Keratinocyte (primary cell): ENCODE data around the gene WDR33. TPM values are rescaled to one million over a fixed set of nuclear protein-coding genes. Genes with fewer than 3 reads are reported as not detected.

Experiments
- DNase-seq: peaks from one replicate; pipeline ENCODE4 v3.0.0-alpha.2; 2011; ENCODE audit warnings: low read depth, missing footprints, low spot score
- FAIRE-seq: peaks from 2 replicates; lab custom pipeline; 2011; peaks lifted over from hg19 to GRCh38; lab: Jason Lieb, UNC
- H2AFZ ChIP-seq: 2 replicates; pipeline ENCODE4 v1.6.0; 2012; ENCODE audit warnings: low read length, control low read depth, inconsistent platforms; ENCODE audit not compliant: control insufficient read depth
- H3K27ac ChIP-seq: 2 replicates; pipeline ENCODE4 v1.5.1; 2011; ENCODE audit warnings: low read length; ENCODE audit not compliant: control insufficient read depth, insufficient read depth
- H3K27me3 ChIP-seq: 3 replicates; pipeline ENCODE4 v1.6.0; 2011; ENCODE audit warnings: low read length; ENCODE audit not compliant: control insufficient read depth, insufficient read depth; ENCODE audit errors: extremely low read depth
- H3K36me3 ChIP-seq, 2 experiments: 2 replicates in 1 of 2; 3 replicates in 1 of 2; pipeline ENCODE4 v1.5.1; 2011; ENCODE audit warnings: low read length in 2 of 2, mild to moderate bottlenecking in 1 of 2; ENCODE audit not compliant: control insufficient read depth in 2 of 2, insufficient read depth in 2 of 2; ENCODE audit errors: extremely low read depth in 1 of 2
- H3K4me1 ChIP-seq: 3 replicates; pipeline ENCODE4 v1.5.1; 2011; ENCODE audit warnings: low read length; ENCODE audit not compliant: control insufficient read depth, insufficient read depth; ENCODE audit errors: extremely low read depth
- H3K4me2 ChIP-seq: 3 replicates; pipeline ENCODE4 v1.6.0; 2011; ENCODE audit warnings: low read depth, low read length; ENCODE audit not compliant: control insufficient read depth, insufficient read depth; ENCODE audit errors: extremely low read depth
- H3K4me3 ChIP-seq, 3 experiments: fragments of 200-600 bp in 1 of 3; sonication (generic) in 1 of 3; 2 replicates in 2 of 3; 3 replicates in 1 of 3; pipeline ENCODE4 v1.5.1; 2011 to 2016; ENCODE audit warnings: low read length in 3 of 3, mild to moderate bottlenecking in 3 of 3, control low read depth in 2 of 3, inconsistent platforms in 1 of 3, low read depth in 1 of 3, mixed read lengths in 1 of 3, mixed run types in 1 of 3, moderate library complexity in 1 of 3; ENCODE audit not compliant: control insufficient read depth in 2 of 3, insufficient read depth in 2 of 3; ENCODE audit errors: extremely low read depth in 1 of 3
- H3K79me2 ChIP-seq: 2 replicates; pipeline ENCODE4 v1.6.0; 2012; ENCODE audit warnings: low read length; ENCODE audit not compliant: control insufficient read depth, insufficient read depth
- H3K9ac ChIP-seq: 3 replicates; pipeline ENCODE4 v1.6.0; 2011; ENCODE audit warnings: low read length; ENCODE audit not compliant: control insufficient read depth, insufficient read depth; ENCODE audit errors: extremely low read depth
- H3K9me1 ChIP-seq: 3 replicates; pipeline ENCODE4 v1.6.0; 2011; ENCODE audit warnings: low read length; ENCODE audit not compliant: control insufficient read depth, insufficient read depth; ENCODE audit errors: extremely low read depth
- H3K9me3 ChIP-seq: 2 replicates; pipeline ENCODE4 v1.5.1; 2012; ENCODE audit warnings: low read depth, low read length; ENCODE audit not compliant: control insufficient read depth
- H4K20me1 ChIP-seq: 3 replicates; pipeline ENCODE4 v1.6.0; 2011; ENCODE audit warnings: low read length; ENCODE audit not compliant: control insufficient read depth, insufficient read depth; ENCODE audit errors: extremely low read depth
- EZH2 ChIP-seq: IDR thresholded peaks from one replicate; pipeline ENCODE4 v1.6.1; 2012; ENCODE audit warnings: inconsistent platforms, mild to moderate bottlenecking, low read length, moderate library complexity
- dilution Hi-C: fragments of 300-500 bp; cut with MboI; formaldehyde crosslinking; loops from one replicate; pipeline ENCODE4 v1.7.0; 2020; ENCODE audit warnings: low sequenced_read_pairs; ENCODE audit not compliant: extremely low pct_ligation_motif_present
- polyA plus RNA-seq, 5 experiments: library from polyadenylated mRNA; depleted of rRNA in 3 of 5; stranded (reverse) in 3 of 5; stranded (forward) in 1 of 5; unstranded in 1 of 5; fragments of >200 nt; gene quantifications; 1 replicate in 1 of 5; 2 replicates in 3 of 5; 3 replicates in 1 of 5; pipeline versions ENCODE4 v1.2.1 to v1.2.3, GENCODE V29; 2011 to 2012; ENCODE audit warnings: missing spikeins in 2 of 5, low read depth in 1 of 5, low replicate concordance in 1 of 5
- TF ChIP-seq, protein P1 (sequence below), 3 experiments: IDR thresholded peaks in 1 of 3; conservative IDR thresholded peaks in 1 of 3; optimal IDR thresholded peaks in 1 of 3; 2 replicates in 2 of 3; 3 replicates in 1 of 3; pipeline versions ENCODE3 to v1.5.1; 2011; ENCODE audit warnings: low read length in 3 of 3, mild to moderate bottlenecking in 3 of 3, moderate library complexity in 2 of 3, control low read depth in 1 of 3, inconsistent platforms in 1 of 3; ENCODE audit not compliant: insufficient read depth in 2 of 3; ENCODE audit errors: extremely low read depth in 1 of 3

The WDR33 gene
- polyA plus RNA-seq, 1 donor (not counting 4 experiments of a cell fraction or from before 2014, with no cell fraction given) = 44.5 TPM

DNA sequence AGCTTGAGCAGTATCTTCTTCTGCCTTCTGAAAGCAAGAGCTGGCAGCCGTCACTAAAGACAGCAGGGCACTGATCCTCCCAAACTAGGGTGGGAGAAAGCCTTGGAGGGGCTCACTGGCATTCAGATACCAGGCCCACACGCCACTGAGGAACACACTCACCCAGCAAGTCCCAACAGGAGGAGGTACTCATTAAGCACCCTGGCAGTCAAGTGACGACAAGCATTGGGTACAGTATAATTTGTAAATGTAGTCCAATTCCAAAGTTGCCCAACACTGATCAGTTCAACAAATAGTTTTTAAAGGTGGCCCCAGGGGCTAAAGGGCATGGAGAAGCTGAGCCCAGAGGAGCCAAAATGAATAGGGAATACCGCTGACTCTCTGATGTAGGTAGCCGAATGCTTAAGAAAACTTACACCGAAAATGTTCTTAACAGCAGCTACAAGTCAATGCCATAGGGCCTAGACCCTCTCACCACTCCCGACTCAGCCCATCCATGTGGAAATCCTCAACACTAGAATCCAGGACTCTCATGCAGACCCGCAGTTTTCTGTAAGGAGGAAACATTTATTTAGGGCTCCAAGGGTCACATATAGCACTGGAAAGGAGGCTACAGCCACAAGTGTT is 145.6 kb downstream of the WDR33 start:
- Histone ChIP-seq H3K27me3 (peaks cover 38% of the 10 kb centered on the region), H3K36me3 (no peaks in the 10 kb centered on the region), H3K79me2 (no peaks in the 10 kb centered on the region), H2AFZ (no peak overlapping the region), H3K9me3 (no peaks in the 10 kb centered on the region), H3K9me1 (no peaks in the 10 kb centered on the region), H3K27ac (no peak overlapping the region), H4K20me1 (no peaks in the 10 kb centered on the region), H3K9ac (no peak overlapping the region), H3K4me1 (peaks cover 3% of the 10 kb centered on the region), H3K4me3 (no peak overlapping the region), H3K4me2 (no peak overlapping the region)
- DNase-seq (no peak), FAIRE-seq (no peak)
- dilution Hi-C loops = no loop called here
- TF ChIP-seq, protein P1, sequence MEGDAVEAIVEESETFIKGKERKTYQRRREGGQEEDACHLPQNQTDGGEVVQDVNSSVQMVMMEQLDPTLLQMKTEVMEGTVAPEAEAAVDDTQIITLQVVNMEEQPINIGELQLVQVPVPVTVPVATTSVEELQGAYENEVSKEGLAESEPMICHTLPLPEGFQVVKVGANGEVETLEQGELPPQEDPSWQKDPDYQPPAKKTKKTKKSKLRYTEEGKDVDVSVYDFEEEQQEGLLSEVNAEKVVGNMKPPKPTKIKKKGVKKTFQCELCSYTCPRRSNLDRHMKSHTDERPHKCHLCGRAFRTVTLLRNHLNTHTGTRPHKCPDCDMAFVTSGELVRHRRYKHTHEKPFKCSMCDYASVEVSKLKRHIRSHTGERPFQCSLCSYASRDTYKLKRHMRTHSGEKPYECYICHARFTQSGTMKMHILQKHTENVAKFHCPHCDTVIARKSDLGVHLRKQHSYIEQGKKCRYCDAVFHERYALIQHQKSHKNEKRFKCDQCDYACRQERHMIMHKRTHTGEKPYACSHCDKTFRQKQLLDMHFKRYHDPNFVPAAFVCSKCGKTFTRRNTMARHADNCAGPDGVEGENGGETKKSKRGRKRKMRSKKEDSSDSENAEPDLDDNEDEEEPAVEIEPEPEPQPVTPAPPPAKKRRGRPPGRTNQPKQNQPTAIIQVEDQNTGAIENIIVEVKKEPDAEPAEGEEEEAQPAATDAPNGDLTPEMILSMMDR (optimal IDR thresholded peaks at IDR 0.05 in 1 of 3, IDR thresholded peaks at IDR 0.05 in 1 of 3, conservative IDR thresholded peaks at IDR 0.05 in 1 of 3; ENCODE audit: extremely low read depth in 1 of 3, insufficient read depth in 2 of 3, low read length in 3 of 3) = no peak
- TF ChIP-seq EZH2 = no peak

DNA sequence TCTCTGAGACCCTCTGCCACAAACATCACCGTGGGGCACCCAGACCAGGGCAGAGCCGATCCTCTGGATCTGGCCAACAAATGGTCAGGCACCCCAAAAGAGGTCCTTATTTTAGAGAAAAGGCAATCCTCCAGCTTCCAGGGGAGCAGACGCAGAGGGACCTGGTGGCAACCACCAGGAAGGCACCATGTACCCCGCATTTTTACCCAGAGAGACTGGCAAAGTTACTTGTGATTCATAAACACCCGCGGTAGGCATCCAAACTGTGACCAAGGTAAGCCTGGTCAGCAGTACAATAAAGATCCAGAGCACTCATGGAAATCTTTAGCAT is 146.1 kb downstream of the WDR33 start:
- Histone ChIP-seq H3K4me3 (no peak overlapping the region), H3K9ac (no peak overlapping the region), H3K27ac (no peak overlapping the region), H3K9me3 (no peaks in the 10 kb centered on the region), H4K20me1 (no peaks in the 10 kb centered on the region), H2AFZ (no peak overlapping the region), H3K79me2 (no peaks in the 10 kb centered on the region), H3K27me3 (peaks cover 38% of the 10 kb centered on the region), H3K4me1 (peaks cover 3% of the 10 kb centered on the region), H3K36me3 (no peaks in the 10 kb centered on the region), H3K9me1 (no peaks in the 10 kb centered on the region), H3K4me2 (no peak overlapping the region)
- dilution Hi-C loops = no loop called here
- FAIRE-seq = no peak
- TF ChIP-seq, protein P1 (optimal IDR thresholded peaks at IDR 0.05 in 1 of 3, IDR thresholded peaks at IDR 0.05 in 1 of 3, conservative IDR thresholded peaks at IDR 0.05 in 1 of 3; ENCODE audit: extremely low read depth in 1 of 3, insufficient read depth in 2 of 3, low read length in 3 of 3) = no peak
- no peak for TF ChIP-seq EZH2
- no peak for DNase-seq
